ENCODE results near the gene RNF112.

- no peak for TF ChIP-seq YY1 (IDR thresholded peaks at IDR 0.05; ENCODE audit: insufficient read depth, insufficient read length)
- no peak for TF ChIP-seq ZNF274 (IDR thresholded peaks at IDR 0.05; ENCODE audit: low read depth, low read length)
- no peak for TF ChIP-seq SUZ12 (IDR thresholded peaks at IDR 0.05; ENCODE audit: extremely low read depth, insufficient read depth, insufficient read length)
These were observed 49.7 kb upstream of the RNF112 start for GRCh38 chr17:19361326-19361725.
